Suppressor macrophage treated with lipopolysaccharide for 4 hours (primary cell): ENCODE measurements around the gene POC1A.

Experiments used
- DNase-seq: peaks from one replicate; pipeline ENCODE4 v3.0.0-alpha.2; 2020

The POC1A gene

DNA sequence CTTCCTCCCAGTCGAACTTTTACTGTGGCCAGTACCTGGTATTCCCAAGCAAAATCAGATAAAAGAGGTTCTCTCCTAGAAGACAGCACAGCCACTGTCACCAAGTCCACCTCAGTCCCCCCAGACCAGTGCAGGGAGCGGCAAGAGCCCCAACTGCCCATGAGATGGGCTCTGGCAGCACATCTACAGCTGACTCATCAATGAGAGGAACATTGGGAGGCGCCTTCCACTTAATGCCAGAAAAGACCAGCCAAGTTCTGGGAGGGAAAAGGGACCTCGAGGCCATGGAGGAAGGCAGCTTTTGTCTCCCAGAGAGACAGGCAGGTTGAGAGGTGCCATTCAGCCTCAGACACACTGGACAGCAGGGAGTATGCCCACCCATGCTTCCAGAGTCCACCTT lies 28.2 kb downstream of the POC1A start:
- no peak for DNase-seq

DNA sequence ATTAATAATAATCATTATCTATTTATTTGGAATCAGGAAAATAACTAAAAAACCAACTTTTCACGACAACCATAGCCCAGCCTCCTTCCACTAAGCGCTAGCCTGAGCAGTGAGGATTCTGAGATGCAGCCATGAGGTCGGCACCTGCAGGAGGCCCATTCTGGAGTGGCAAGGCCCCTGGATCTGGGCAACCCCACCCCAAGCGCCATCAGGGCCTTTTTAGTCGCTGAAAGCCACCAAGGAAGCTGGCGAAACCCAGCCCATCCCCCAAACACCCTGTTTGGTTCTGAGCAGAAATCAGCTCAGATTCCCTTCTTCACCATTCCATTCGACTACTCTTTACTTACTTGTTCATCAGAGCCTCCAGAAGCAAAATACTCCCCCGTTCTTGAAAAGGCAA lies 29.5 kb downstream of the POC1A start:
- no peak for DNase-seq

DNA sequence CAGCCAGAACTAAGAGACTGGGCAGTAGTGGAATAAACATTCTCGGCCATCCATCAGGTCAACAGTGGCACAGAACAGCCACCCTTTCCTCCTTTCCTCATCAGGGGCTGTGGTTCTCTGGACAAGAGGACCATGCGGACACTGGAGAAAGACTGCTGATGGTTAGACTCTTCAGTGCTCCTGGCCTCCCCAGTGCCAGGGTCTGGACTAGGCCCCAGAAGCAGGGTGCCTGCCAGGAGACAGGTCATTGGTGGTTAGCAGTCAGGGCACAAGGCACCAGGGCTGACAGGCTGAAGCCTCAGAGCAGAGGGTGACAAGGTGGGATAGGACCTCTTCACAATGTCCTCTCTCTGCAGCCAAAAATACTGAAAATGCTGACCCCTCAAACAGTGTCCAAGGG lies 30.1 kb downstream of the POC1A start:
- DNase-seq: no peak

DNA sequence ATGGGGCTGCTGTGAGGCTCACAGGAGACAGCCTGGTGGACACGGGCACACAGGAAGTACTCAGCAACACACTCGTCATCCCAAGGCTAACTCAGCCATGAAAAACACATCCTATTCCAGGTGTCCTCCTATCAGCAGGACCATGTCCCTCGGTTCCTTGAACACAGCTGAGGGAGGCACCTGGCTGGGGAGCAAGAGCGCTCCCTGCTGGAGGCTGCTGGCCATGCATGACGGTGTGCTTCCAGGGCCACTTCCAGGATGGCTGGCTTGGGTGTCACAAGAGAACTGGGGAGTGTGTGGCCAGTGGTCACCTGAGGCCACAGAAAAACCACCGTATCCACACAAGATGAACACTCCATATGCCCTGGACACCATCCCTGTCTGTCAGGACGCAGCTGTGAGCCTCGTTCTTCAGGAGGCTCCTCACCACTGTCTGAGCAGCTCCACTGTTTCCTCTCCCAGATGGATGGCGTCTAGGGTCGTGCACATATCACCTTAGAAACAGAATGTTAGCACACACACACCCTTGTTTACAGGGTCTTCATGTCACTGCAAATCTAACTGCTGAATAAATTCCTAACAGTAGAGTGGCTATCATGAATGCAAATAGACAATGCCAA lies 31.0 kb downstream of the POC1A start:
- DNase-seq: peak; percentile 79

DNA sequence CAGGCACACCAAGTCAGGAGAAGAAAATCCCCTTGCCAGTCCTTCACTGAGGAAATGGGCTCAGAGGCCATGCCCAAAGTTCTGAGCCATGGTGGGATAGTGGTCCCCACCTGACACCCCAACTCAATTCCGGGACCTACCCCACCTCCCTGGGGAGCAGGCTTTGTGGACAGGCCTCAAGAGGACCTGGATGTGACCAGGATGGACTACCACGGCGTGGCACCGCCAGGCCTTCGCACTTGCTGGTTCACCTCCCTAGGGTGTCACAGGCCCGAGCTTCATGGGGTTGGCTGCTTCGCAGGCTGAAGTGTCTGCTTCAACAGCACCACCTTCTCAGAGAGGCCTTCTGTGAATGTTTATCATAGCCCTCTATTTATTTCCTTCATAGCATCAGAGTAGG lies 31.7 kb downstream of the POC1A start:
- no peak for DNase-seq

DNA sequence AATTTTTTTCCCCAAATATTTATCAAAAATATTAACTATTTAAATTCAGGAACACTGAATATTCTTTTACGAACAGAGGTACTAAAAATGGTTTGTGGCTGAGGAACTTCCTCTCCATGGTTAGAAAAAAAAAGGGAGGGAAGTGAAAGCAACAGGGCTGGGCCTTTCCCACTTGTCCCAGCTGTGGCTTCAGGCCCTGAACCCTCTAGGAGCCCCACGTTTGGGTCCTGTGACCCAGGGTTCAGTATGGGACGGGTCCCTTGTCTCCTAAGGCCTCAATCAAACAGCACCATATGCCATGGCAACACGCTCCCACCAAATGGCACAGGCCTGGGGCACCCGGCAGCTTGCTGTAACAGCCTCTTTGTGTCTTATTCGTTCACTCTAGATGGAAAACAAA lies 32.4 kb downstream of the POC1A start:
- DNase-seq: peak; percentile 75

DNA sequence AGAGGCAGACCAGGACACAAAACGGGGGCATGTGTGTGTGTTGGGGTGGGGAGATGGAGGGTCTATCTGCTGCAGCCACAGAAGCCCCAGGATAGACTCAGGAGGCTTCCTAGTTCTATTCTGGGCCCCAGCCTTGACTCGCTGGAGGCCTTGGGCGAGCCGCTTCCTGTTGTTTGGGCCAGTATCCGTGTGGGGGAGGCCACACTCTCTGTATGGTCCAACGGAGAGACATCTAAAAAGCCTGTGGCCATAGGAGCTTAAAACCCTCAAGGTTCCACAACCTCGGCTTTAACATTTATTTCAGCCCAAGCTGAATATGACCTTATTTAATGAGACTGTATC lies 32.8 kb downstream of the POC1A start:
- DNase-seq: peak; percentile 64

DNA sequence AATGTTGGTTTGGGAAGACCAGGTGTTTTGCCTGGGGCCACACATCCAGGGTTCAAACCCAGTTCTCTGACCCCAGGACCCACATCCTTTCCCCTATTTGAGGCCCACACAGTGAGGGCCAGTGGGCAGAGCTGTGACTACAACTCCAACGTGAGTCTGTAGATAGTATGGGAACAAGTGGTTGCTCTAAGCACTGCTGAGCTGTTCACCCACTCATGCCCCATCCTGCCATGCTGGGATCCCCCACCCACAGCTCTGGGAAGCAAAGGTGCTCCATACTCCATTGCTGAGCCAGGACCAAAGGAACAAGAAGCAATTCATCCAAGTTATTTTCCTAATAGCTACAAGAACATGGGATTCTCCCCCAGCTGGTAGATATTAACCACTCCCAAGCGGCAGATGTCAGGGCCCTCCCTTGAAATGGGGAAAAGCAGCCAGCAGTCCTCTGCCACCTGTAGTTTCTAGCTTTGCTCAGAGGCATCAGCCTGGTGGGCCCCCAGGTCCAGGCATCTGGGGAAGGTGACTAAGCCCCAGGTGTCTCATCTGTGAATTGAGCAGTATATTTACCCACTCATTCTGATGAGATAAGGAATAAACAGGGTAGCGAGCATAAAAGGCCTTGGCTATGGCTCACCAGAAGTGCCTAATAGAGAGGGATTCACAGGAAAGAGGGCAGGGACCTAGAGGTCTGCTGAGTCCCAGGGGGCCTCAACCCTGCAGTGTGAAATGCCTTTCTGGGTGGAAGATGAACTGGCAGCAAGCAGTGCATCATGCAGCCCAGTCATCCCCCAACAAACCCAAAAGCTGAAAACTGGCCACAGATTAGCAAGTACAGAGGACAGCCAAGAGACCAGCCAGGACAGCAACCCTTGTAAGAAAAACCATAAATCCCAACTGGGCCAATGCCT lies 33.4 kb downstream of the POC1A start:
- DNase-seq: no peak

DNA sequence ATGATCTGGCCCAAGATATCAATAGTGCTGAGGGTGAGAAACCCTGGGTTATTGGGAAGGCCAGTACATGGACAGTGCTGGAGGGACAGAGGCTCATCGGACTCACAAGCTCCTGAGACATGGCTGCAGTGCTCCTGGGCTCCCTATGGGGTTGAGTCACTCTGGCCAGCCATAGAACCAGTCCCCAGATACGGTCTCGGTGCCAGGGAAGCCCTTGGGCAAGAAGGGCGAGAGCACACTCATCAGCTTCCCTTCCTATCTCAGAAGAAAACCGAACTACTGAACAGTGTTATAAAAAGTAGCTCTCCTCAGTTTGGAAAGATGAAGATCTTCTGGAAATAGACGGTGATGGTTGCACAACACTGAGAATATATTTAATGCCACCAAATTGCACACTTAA lies 34.4 kb downstream of the POC1A start:
- DNase-seq: peak; percentile 75

DNA sequence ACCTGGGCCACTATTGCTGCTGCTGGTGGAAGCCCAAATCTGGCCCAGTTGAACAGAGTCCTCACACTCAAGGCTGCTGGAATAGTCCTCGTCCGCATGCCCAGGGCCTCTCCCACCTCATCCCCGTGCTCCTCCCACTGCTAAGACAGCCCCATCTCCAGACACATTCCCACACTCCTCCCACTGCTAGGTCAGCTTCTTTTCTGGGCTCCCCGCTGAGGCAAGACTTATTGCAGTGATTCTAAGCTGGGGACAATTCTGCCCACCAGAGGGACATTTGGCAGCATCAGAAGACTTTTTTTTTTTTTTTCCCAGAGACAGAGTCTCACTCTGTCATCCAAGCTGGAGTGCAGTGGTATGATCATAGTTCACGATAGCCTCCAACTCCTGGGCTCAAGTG lies 35.1 kb downstream of the POC1A start:
- no peak for DNase-seq

DNA sequence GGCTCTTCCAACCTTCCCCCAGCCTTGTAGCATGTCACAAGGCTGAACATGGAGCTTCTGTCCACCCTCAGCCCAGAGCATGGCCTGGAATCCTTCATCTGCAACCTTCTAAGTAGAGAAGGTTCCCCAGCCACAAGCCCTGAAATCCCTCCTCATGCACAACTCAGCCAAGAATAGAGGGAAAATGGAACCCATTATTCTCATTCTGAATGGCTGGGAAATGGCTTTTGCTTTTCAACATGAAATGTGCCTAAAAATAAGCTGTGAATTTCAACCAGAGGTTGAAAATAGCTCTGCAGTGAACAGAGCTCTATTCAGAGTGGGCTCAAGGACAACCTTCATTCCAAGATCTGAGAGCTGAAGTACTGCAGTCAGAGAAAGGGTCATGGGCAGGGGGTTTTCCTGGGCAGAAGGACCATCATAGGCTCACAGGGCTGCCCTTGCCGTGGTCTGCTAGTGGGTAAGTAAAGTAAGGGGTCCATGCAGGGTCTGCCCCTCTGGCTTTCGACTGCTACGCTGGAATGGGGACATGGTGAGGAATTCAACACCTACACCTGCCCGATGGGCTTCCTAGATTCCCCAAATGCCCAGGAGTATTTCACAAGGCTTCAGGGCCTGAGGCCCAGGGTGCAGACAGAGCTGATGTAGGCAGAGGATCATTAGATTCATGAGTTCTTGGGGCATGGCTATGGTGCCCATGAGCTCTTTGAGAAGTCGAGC lies 35.9 kb downstream of the POC1A start:
- DNase-seq: no peak

DNA sequence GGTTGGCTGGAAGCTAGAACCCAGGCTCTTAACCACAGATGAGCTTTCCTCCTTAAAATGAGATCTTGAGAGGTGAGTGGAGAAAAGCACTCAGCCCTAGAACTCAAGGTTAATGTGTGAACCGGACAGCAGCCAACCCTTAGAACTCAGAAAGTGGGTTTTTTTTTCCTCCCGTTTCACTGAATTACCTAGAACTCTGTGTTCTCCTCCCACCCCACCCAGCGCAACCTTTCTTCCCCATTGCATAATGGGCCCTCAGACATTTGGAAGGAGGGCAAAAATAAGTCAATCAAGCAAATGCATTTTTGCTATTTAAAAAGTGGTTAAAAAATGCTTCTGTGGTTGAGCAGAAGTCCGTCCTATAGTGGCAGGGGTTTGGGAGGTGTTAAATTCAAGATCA lies 36.7 kb downstream of the POC1A start:
- no peak for DNase-seq

DNA sequence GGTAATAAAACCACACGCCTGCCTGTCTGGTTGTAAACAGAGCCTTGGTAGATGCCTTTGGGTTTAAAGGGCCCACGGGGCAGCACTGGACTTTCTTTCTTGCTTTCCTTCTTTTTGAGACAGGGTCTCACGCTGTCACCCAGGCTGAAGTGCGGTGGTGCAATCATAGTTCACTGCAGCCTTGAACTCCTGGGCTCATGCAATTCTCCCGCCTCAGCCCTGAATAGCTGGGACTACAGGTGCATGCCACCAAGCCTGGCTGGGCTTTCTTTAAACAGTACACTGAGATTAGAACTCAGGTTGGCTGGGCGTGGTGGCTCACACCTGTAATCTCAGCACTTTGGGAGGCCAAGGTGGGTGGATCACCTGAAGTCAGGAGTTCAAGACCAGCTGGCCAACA lies 42.2 kb downstream of the POC1A start:
- no peak for DNase-seq

DNA sequence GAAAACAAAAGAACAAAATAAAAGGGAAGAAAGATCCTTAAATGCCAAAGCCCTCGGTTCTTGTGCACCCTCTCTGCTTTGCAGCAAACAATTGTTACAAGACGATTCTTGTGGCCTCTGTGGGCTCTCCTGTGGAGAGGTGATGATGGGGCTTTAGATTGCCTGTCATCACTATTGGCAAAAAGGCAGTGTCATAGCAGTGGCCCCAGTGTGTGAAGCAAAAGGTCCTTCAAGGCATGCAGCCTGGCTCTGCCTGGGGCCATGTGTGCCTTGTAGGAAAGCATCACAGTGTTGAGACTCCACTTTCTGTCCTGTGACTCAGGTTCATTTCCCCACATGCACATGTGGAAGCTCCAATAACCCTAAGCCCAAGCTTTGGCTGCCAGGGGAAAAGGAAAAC lies 43.7 kb downstream of the POC1A start:
- DNase-seq: no peak

DNA sequence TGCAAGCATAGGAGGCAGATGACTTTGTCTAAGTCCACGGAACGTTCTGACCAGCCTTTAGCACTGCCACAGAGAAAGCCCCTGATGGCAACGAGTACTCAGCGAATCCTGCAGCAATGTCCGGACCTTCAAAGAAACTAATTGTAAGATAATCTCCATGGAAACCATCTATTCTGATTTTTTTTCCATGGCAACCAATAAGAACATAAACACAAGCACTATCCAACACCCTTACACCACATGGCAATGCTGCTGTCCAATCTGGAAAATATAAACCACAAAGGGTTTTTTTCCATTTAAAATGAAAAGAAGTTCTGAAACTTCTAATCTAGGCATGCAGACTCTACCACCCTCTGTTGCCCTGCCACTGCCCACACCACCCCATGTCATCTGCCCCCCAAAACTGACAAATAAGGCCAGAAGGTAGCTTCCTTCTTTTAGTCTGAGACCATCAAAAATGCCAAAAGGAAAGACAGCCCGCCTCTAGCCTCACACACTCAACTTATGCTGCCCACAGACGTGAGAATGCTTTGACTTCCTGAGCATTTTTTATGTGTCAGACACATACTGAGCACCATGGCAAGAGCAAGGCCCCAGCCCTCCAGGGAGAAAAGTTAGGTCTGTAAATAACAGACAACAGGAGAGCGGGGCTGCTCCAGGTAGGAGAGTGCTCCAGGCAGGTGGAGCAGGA lies 44.5 kb downstream of the POC1A start:
- no peak for DNase-seq

DNA sequence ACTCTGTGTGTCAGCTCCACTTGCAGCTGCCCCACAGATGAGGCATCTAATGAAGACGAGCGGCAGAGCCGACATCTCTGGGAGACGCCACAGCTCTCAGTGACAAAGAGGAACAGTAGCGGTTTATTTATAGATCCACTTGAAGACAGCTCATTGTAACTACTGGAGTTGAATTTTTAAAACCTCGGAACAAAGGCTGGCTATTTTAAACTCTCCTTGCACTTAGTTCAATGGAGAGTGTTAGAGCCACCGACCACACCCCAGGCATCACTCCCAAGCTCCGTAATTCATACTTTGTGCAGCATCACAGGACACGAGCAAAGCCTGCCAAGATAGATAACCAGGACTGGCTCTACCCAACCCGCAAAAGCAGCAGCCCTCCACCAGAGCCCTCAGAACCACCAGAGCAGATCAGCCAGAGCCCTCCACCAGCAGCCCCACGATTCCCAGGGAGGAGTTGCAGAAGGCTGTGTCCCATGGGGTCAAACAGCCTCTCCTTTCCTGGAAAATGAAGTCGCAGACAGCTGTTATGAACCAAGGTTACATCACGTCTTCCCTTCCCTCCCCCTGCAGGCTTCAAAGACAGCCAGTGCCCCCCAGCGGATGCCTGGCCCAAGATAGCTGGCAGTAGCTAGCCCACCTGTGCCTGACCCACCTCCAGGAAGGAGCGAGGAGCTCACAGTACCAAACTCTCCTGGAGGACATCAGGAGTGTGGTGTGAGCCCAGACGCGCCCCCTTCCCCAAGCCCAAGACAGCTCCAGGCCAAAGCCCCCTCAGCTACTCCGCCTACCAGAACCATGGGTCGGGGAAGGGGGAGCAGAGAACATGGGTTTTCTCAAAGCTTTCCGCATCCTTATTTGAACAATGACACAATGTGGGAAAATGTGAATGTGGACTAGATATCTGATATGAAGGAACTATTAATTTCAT lies 45.7 kb downstream of the POC1A start:
- peak; percentile 46 for DNase-seq

DNA sequence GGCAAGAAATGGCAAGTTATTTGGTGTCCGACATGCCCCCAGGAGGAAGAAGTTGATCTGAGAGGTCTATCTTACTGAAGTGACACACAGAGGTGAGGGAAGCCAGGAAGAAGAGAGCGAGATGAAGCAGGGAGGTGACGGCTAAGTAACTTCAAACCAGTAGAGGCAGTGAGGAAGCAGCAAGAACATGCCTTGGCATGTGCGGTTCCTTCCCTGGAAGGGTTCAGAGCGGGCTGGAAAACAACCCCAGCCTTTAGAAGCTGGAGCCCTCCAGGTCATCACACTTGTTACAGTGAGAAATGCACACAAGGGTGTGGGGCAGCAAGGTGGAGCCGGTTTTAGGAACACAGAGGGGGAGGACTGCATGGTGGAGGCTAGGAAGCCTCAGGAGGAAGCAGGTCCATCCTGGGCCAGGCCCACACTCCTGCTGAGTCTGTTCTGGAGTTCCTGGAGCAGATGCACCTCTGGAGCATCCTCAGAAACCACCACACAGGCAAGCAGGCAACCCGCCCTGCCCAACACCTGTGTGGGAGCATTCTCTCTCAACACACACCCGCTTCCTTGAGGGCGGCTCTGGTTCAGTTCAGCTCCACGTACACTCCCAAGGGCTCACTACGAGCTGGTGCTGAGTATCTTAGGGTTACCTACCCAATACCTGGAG lies 47.1 kb downstream of the POC1A start:
- no peak for DNase-seq

DNA sequence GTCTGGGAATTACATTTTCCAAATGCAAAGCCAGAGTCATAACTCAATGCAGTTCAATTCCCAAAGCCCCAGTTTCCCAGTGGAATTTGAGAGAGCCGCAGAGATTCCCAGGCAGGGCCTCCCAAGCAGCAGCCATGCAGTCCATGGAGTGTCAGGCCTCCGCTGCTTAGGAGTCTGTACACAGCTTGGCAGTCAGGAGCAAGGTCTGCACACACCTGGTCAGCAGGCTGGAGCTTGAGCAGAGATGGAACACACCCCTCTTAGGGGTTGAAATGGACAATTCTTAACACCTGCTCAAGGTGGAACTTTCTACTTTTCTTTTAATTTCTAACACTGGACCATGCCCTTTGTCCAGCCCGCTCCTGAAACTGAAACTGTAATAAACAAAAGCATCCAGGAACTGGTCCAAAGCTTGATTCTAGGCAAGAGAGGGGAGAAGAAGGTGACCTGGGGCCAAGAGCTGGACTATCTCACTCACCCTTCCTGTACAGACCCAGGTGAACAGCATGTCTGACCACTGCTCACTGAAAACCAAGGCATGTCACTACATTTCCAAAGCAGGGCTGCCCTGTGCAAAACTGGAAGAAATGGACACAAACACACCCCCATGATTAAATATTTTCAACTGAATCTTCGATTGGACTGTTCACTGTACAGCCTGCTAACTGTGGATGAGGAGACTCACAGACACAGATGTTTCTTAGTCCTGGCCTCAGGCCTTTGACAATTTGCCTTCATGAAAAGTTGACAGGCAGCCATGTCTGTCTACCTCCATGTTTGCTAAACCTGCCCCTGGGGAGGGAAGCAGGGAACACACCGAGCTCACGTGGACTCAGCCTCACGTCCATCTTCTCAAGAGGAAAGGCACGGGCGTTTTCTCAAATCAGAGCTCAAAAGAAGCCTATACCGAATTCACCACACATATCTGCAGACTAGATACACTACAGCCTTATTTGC lies 49.3 kb downstream of the POC1A start:
- no peak for DNase-seq

DNA sequence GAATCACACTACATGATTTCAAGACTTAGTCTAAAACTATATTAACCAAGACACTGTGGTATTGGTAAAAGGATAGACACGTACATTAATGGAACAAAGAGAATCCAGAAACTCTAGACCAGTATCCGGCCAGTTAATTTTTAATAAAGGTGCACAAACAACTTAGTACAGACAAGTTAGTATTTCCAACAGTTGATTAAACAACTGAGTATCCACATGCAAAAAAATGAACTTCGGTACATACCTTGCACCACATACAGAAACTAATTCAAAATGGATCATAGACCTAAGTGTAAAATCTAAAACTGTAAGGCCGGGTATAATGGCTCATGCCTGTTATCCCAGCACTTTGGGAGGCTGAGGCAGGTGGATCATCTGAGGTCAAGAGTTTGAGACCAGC lies 51.3 kb downstream of the POC1A start:
- DNase-seq: no peak

DNA sequence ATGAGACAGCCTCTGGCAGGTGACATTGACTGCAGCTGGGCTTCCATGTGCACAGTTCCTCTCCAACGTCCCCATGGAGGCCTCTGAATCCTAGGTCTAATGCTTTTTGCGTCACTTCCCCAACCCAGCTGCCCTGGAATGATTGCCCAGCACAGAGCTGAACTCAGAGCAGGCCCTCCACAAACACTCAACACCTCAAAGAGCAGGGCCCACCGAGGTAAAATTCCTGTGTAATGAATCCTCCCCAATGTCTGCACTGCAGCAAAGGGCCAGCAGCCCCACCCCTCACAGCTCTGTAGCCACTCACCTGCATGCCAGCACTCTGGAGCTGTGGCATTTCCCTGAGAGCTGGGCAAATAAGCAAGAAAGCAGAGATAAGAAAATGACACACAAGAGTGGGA lies 55.2 kb downstream of the POC1A start:
- no peak for DNase-seq
